K562 (cell line): ENCODE measurements around the gene SORCS2. TPM values are rescaled to one million over a fixed set of nuclear protein-coding genes. Genes with fewer than 3 reads are reported as not detected.

Source experiments
- ATAC-seq: fragments of 200-7000 bp; cut with Tn5 transposase; 3 replicates; pipeline ENCODE4 v1.9.1; 2020; ENCODE audit warnings: moderate library complexity
- BruUV-seq: library from RNA; stranded (reverse); fragments of 400-500 nt; replicated peaks from 2 replicates; lab custom pipeline; 2021; lab: Mats Ljungman, UMichigan
- CTCF ChIA-PET: fragments of 300-600 bp; formaldehyde crosslinking; extraction: SDS; loops from one replicate; lab custom pipeline; 2021; ENCODE audit warnings: low intra/inter-chr PET ratio; lab: Yijun Ruan, JAX
- POLR2A ChIA-PET: fragments of 300-600, 350-650 bp; sonication (Branson Sonifier 250); formaldehyde crosslinking; extraction: SDS; loops from one replicate; lab custom pipeline; 2021; ENCODE audit warnings: antibody characterized with exemption, inconsistent platforms; lab: Yijun Ruan, JAX
- DNase-seq, 4 experiments: peaks; one replicate each; pipeline versions ENCODE4 v3.0.0 to v3.0.0-alpha.2; 2011 to 2018; ENCODE audit warnings: low spot score in 3 of 4, mixed read lengths in 3 of 4; ENCODE audit errors: extremely low read depth in 1 of 4
- FAIRE-seq: peaks from 2 replicates; lab custom pipeline; 2011; peaks lifted over from hg19 to GRCh38; lab: Jason Lieb, UNC
- H2AFZ ChIP-seq: 2 replicates; pipeline ENCODE4 v1.6.0; 2011; ENCODE audit warnings: low read depth, low read length, control low read depth, inconsistent platforms
- H3K27ac ChIP-seq: fragments of 200-600 bp; 3 replicates; pipeline ENCODE4 v1.8.0; 2011; ENCODE audit warnings: low read depth, mild to moderate bottlenecking, control low read depth, inconsistent platforms, low read length, moderate library complexity, mixed read lengths; ENCODE audit errors: extremely low read depth
- H3K27me3 ChIP-seq, 2 experiments: fragments of 300-600 bp in 1 of 2; 2 replicates in 1 of 2; 3 replicates in 1 of 2; pipeline versions ENCODE4 v1.6.0 to v1.8.0; 2011; ENCODE audit warnings: inconsistent platforms in 2 of 2, low read length in 2 of 2, mild to moderate bottlenecking in 1 of 2, mixed read lengths in 1 of 2, moderate library complexity in 1 of 2; ENCODE audit not compliant: control insufficient read depth in 2 of 2, insufficient read depth in 2 of 2
- H3K36me3 ChIP-seq: fragments of 300-600 bp; 3 replicates; pipeline ENCODE4 v1.8.0; 2011; ENCODE audit warnings: mild to moderate bottlenecking, low read length, inconsistent platforms; ENCODE audit not compliant: control insufficient read depth, insufficient read depth
- H3K4me1 ChIP-seq, 2 experiments: fragments of 200-600 bp in 1 of 2; replicated peaks in 1 of 2; 2 replicates in 1 of 2; 3 replicates in 1 of 2; pipeline versions ENCODE4 v1.5.1 to v1.8.0; 2011; ENCODE audit warnings: inconsistent platforms in 2 of 2, low read length in 2 of 2, mild to moderate bottlenecking in 1 of 2, mixed read lengths in 1 of 2, moderate library complexity in 1 of 2; ENCODE audit not compliant: control insufficient read depth in 2 of 2, insufficient read depth in 2 of 2
- H3K4me2 ChIP-seq: 2 replicates; pipeline ENCODE4 v1.6.1; 2011; ENCODE audit warnings: low read length, control low read depth, inconsistent platforms, mixed read lengths; ENCODE audit not compliant: insufficient read depth
- H3K4me3 ChIP-seq: fragments of 200-600 bp; sonication (generic), shearing (Covaris generic); 2 replicates; pipeline ENCODE4 v1.5.1; 2016; ENCODE audit warnings: control low read depth, inconsistent platforms
- H3K79me2 ChIP-seq: fragments of 200-600 bp; 3 replicates; pipeline ENCODE4 v1.8.0; 2011; ENCODE audit warnings: low read length, inconsistent platforms; ENCODE audit not compliant: control insufficient read depth, insufficient read depth
- H3K9ac ChIP-seq, 2 experiments: 2 replicates each; pipeline versions ENCODE4 v1.6.0 to v1.6.1; 2011; ENCODE audit warnings: low read depth in 2 of 2, low read length in 2 of 2, control low read depth in 1 of 2, inconsistent platforms in 1 of 2, mild to moderate bottlenecking in 1 of 2, mixed read lengths in 1 of 2; ENCODE audit not compliant: insufficient read depth in 1 of 2
- H3K9me1 ChIP-seq: one replicate; pipeline ENCODE4 v1.6.0; 2011; ENCODE audit warnings: inconsistent platforms, mild to moderate bottlenecking, low read length, moderate library complexity; ENCODE audit not compliant: control insufficient read depth, insufficient read depth
- H3K9me3 ChIP-seq: replicated peaks from 2 replicates; pipeline ENCODE4 v1.5.1; 2011; ENCODE audit warnings: low read depth, low read length, inconsistent platforms; ENCODE audit not compliant: control insufficient read depth, insufficient read depth
- H4K20me1 ChIP-seq: replicated peaks from 2 replicates; pipeline ENCODE4 v1.6.1; 2011; ENCODE audit warnings: low read length, inconsistent platforms, mixed read lengths; ENCODE audit not compliant: control insufficient read depth, insufficient read depth
- ADNP ChIP-seq: fragments of 200-800 bp; sonication (Bioruptor generic); IDR thresholded peaks from 2 replicates; pipeline ENCODE4 v1.6.1; 2016; ENCODE audit warnings: missing genetic modification characterization, missing compliant biosample characterization
- CCNT2 ChIP-seq: IDR thresholded peaks from 2 replicates; pipeline ENCODE4 v1.6.1; 2011; ENCODE audit warnings: borderline replicate concordance, low read depth, mild to moderate bottlenecking, moderate library complexity, mixed read lengths, low read length; ENCODE audit not compliant: insufficient read length; ENCODE audit errors: extremely low read depth
- CREB1 ChIP-seq, 2 experiments: sonication (generic) in 1 of 2; formaldehyde crosslinking in 1 of 2; IDR thresholded peaks; 2 replicates each; pipeline versions ENCODE4 v1.6.1 to v1.8.0; 2012 to 2022; ENCODE audit warnings: inconsistent platforms in 1 of 2, mild to moderate bottlenecking in 1 of 2, missing genetic modification reagents in 1 of 2, moderate library complexity in 1 of 2
- CTCF ChIP-seq, 3 experiments: IDR thresholded peaks in 2 of 3; conservative IDR thresholded peaks in 1 of 3; 2 replicates each; pipeline ENCODE4 v1.5.1; 2011 to 2012; ENCODE audit warnings: low read length in 3 of 3, mild to moderate bottlenecking in 3 of 3, control low read depth in 2 of 3, improper control_type of control experiment in 1 of 3, inconsistent platforms in 1 of 3, low read depth in 1 of 3, mixed read lengths in 1 of 3, moderate library complexity in 1 of 3; ENCODE audit not compliant: insufficient read depth in 2 of 3
- EZH2 ChIP-seq: IDR thresholded peaks from 2 replicates; pipeline ENCODE4 v1.6.1; 2012; ENCODE audit warnings: low read depth, mild to moderate bottlenecking, inconsistent platforms, low read length, borderline replicate concordance
- GABPB1 ChIP-seq: sonication (generic); formaldehyde crosslinking; IDR thresholded peaks from 2 replicates; pipeline ENCODE4 v1.8.0; 2022; ENCODE audit warnings: mild to moderate bottlenecking, missing genetic modification reagents
- HDAC6 ChIP-seq: IDR thresholded peaks from 2 replicates; pipeline ENCODE4 v1.6.1; 2012; ENCODE audit warnings: low read depth, mild to moderate bottlenecking, control low read depth, inconsistent platforms, low read length, moderate library complexity
- HNRNPL ChIP-seq: fragments of 200-400 bp; formaldehyde crosslinking; IDR thresholded peaks from 2 replicates; pipeline ENCODE4 v1.6.1; 2017; ENCODE audit warnings: low read depth, mild to moderate bottlenecking, low read length
- NR2C2 ChIP-seq, 2 experiments: fragments of 200-800 bp in 1 of 2; sonication (Bioruptor generic) in 1 of 2; sonication (generic) in 1 of 2; formaldehyde crosslinking in 1 of 2; IDR thresholded peaks; 2 replicates each; pipeline versions ENCODE4 v1.6.1 to v1.8.0; 2016 to 2022; ENCODE audit warnings: mild to moderate bottlenecking in 1 of 2, missing compliant biosample characterization in 1 of 2, missing genetic modification characterization in 1 of 2, missing genetic modification reagents in 1 of 2
- PATZ1 ChIP-seq: fragments of 250-450 bp; sonication (Bioruptor Pico); IDR thresholded peaks from 2 replicates; pipeline ENCODE4 v1.5.0; 2020; ENCODE audit warnings: mild to moderate bottlenecking, borderline replicate concordance
- RFX1 ChIP-seq: fragments of 450-650 bp; IDR thresholded peaks from 2 replicates; pipeline ENCODE4 v1.6.1; 2016; ENCODE audit warnings: mild to moderate bottlenecking, moderate library complexity
- THRA ChIP-seq: fragments of 450-650 bp; IDR thresholded peaks from 2 replicates; pipeline ENCODE4 v1.6.1; 2017; ENCODE audit warnings: mild to moderate bottlenecking, moderate library complexity
- U2AF2 ChIP-seq: fragments of 200-400 bp; formaldehyde crosslinking; optimal IDR thresholded peaks from 2 replicates; pipeline ENCODE3; 2017; ENCODE audit warnings: low read depth, mild to moderate bottlenecking, low read length
- ZNF12 ChIP-seq: sonication (generic); formaldehyde crosslinking; IDR thresholded peaks from 2 replicates; pipeline ENCODE4 v1.4.0; 2020; ENCODE audit warnings: mild to moderate bottlenecking, missing genetic modification reagents
- ZNF140 ChIP-seq: fragments of 250-450 bp; sonication (Bioruptor Pico); IDR thresholded peaks from 2 replicates; pipeline ENCODE4 v1.8.0; 2021; ENCODE audit warnings: moderate library complexity, mild to moderate bottlenecking, inconsistent platforms
- ZNF668 ChIP-seq: fragments of 250-450 bp; sonication (Bioruptor Pico); IDR thresholded peaks from 2 replicates; pipeline ENCODE4 v1.8.0; 2022; ENCODE audit warnings: mild to moderate bottlenecking, inconsistent platforms
- WGBS: fragments of 100-300 bp; shearing (Covaris generic); methylation state at CpG from one replicate; pipeline ENCODE4 v1.1.6; 2016; ENCODE audit warnings: low coverage, mixed read lengths; ENCODE audit not compliant: insufficient coverage; ENCODE audit errors: missing lambda C conversion rate; 5-methylcytosine and 5-hydroxymethylcytosine counted together
- in situ Hi-C: fragments of 300-500 bp; cut with MboI; formaldehyde crosslinking; loops from 4 replicates; pipeline ENCODE4 v1.15.0; 2018; ENCODE audit warnings: inconsistent platforms, mixed read lengths
- intact Hi-C: fragments of 100-400 bp; cut with micrococcal nuclease; formaldehyde crosslinking; loops from 2 replicates; pipeline ENCODE4 v1.14.2; 2022
- polyA plus RNA-seq, 8 experiments: library from polyadenylated mRNA; depleted of rRNA in 4 of 8; stranded (reverse) in 5 of 8; unstranded in 3 of 8; fragments of >200 nt; fragmentation: Nextera tagmentation in 2 of 8; fragmentation: Illumina TruSeq in 1 of 8; extraction: Ambion mirVana in 2 of 8; extraction: Trizol in 1 of 8; gene quantifications; 2 replicates each; pipeline versions ENCODE4 v1.2.1 to v1.2.3, GENCODE V29; 2011 to 2014; ENCODE audit warnings: inconsistent platforms in 1 of 8, missing spikeins in 1 of 8
- total RNA-seq, 7 experiments: library from RNA; depleted of rRNA in 6 of 7; stranded (reverse); fragments of >200 nt in 6 of 7; fragmentation: Illumina TruSeq in 2 of 7; extraction: Trizol in 2 of 7; gene quantifications; 2 replicates each; pipeline versions ENCODE4 v1.2.1 to v1.2.3, GENCODE V29; 2011 to 2021; ENCODE audit warnings: low replicate concordance in 1 of 7

SORCS2 gene
- total and polyA plus RNA-seq, 9 of the 15 experiments (the other 6 are each of a cell fraction or from before 2014, with no cell fraction given): not detected

GRCh38 chr4:7674706-7675105, 482.4 kb downstream of the SORCS2 start (continued):
- TF ChIP-seq RFX1 (no peak), GABPB1 (CRISPR knock-in tag) (no peak), NR2C2 (CRISPR knock-in tag; IDR thresholded peaks at IDR 0.05) (no peak), NR2C2 (tag; IDR thresholded peaks at IDR 0.05) (no peak), HDAC6 (no peak), THRA (no peak)

GRCh38 chr4:7675136-7675535, 482.8 kb downstream of the SORCS2 start:
- Histone ChIP-seq H3K27ac (no peak overlapping the region), H3K9me3 (no peaks in the 10 kb centered on the region), H3K9me1 (no peaks in the 10 kb centered on the region), H4K20me1 (no peaks in the 10 kb centered on the region), H2AFZ (no peak overlapping the region), H3K4me1 (no peaks in the 10 kb centered on the region), H3K9ac (no peak overlapping the region), H3K27me3 (peaks cover 3 to 27% of the 10 kb centered on the region in 2 experiments; a peak in 4 of 5 replicates), H3K4me3 (no peak overlapping the region), H3K36me3 (no peaks in the 10 kb centered on the region), H3K4me2 (no peak overlapping the region), H3K79me2 (no peaks in the 10 kb centered on the region)
- ChIA-PET POLR2A (no interaction called here), CTCF (no interaction called here)
- DNase-seq (no peak), ATAC-seq (no peak), FAIRE-seq (no peak)
- no TSS peak for BruUV-seq
- intact Hi-C loops: no loop called here
- in situ Hi-C loops: no loop called here
- WGBS: 0% methylated on average over 6 of the region's 6 CpGs
- no peak for TF ChIP-seq ADNP (tag)
- TF ChIP-seq CREB1 (IDR thresholded peaks at IDR 0.05): no peak
- TF ChIP-seq CREB1 (CRISPR knock-in tag; IDR thresholded peaks at IDR 0.05): no peak
- TF ChIP-seq CCNT2: no peak
- no peak for TF ChIP-seq ZNF668 (CRISPR knock-in tag)
- TF ChIP-seq CTCF (IDR thresholded peaks at IDR 0.05 in 2 of 3, conservative IDR thresholded peaks at IDR 0.05 in 1 of 3; ENCODE audit: insufficient read depth in 2 of 3, low read depth in 1 of 3, low read length in 3 of 3): no peak
- TF ChIP-seq U2AF2: no peak
- TF ChIP-seq ZNF12 (CRISPR knock-in tag): no peak
- no peak for TF ChIP-seq PATZ1 (CRISPR knock-in tag)
- no peak for TF ChIP-seq HNRNPL
- no peak for TF ChIP-seq EZH2
- TF ChIP-seq ZNF140 (CRISPR knock-in tag): no peak
